Stimulated activated CD8-positive, alpha-beta memory T cell treated with anti-CD3 and anti-CD28 coated beads, Interleukin-12 subunit alpha, Interleukin-12 subunit beta, amount 100 ng/mL, for 1 hour (primary cell): ENCODE measurements around the gene LRMDA.
"Not testable (repeated sequence)": the region's sequence is repeated elsewhere in the genome, so short reads cannot be mapped to it uniquely, and the experiment has no call there.

Experiments
- DNase-seq: peaks from one replicate; pipeline ENCODE4 v3.0.0-alpha.2; 2020; ENCODE audit warnings: low read depth

The LRMDA gene

GRCh38 chr10:76509446-76509845, 1078.0 kb downstream of the LRMDA start:
- DNase-seq, result no peak

- no peak for DNase-seq
Measured at GRCh38 chr10:76514321-76514720, 1082.9 kb downstream of the LRMDA start.

GRCh38 chr10:76514869-76515268, 1083.4 kb downstream of the LRMDA start:
- DNase-seq, result no peak

- DNase-seq, result no peak
Measured at GRCh38 chr10:76522547-76522946, 1091.1 kb downstream of the LRMDA start.

- no peak for DNase-seq
Measured at GRCh38 chr10:76523246-76523645, 1091.8 kb downstream of the LRMDA start.

GRCh38 chr10:76523791-76524351, 1092.4 kb downstream of the LRMDA start:
- DNase-seq, result no peak

GRCh38 chr10:76526833-76527232, 1095.4 kb downstream of the LRMDA start:
- not testable (repeated sequence) for DNase-seq

GRCh38 chr10:76540331-76540730, 1108.9 kb downstream of the LRMDA start:
- no peak for DNase-seq

GRCh38 chr10:76540786-76541185, 1109.4 kb downstream of the LRMDA start:
- no peak for DNase-seq

- DNase-seq, result no peak
Measured at GRCh38 chr10:76541852-76542251, 1110.4 kb downstream of the LRMDA start.

GRCh38 chr10:76542307-76542930, 1111.0 kb downstream of the LRMDA start:
- DNase-seq, result no peak

GRCh38 chr10:76543655-76544054, 1112.2 kb downstream of the LRMDA start:
- DNase-seq, result no peak

GRCh38 chr10:76544789-76545188, 1113.4 kb downstream of the LRMDA start:
- no peak for DNase-seq

- no peak for DNase-seq
Measured at GRCh38 chr10:76546411-76546810, 1115.0 kb downstream of the LRMDA start.

GRCh38 chr10:76547352-76547972, 1116.0 kb downstream of the LRMDA start:
- no peak for DNase-seq

GRCh38 chr10:76548716-76549115, 1117.3 kb downstream of the LRMDA start:
- DNase-seq, result no peak

- DNase-seq, result no peak
Measured at GRCh38 chr10:76549171-76549570, 1117.7 kb downstream of the LRMDA start.

- DNase-seq, result no peak
Measured at GRCh38 chr10:76550806-76551205, 1119.4 kb downstream of the LRMDA start.

- no peak for DNase-seq
Measured at GRCh38 chr10:76552091-76552873, 1120.9 kb downstream of the LRMDA start.

GRCh38 chr10:76553263-76554032, 1122.0 kb downstream of the LRMDA start:
- no peak for DNase-seq

- no peak for DNase-seq
Measured at GRCh38 chr10:76554033-76554408, 1122.6 kb downstream of the LRMDA start.

- no peak for DNase-seq
Measured at GRCh38 chr10:76554478-76554877, 1123.1 kb downstream of the LRMDA start.
